ENCODE data around the gene CCDC146. TPM values are rescaled to one million over a fixed set of nuclear protein-coding genes. Genes with fewer than 3 reads are reported as not detected.
"Not testable (repeated sequence)": the region's sequence is repeated elsewhere in the genome, so short reads cannot be mapped to it uniquely, and the experiment has no call there.

The CCDC146 gene, protein sequence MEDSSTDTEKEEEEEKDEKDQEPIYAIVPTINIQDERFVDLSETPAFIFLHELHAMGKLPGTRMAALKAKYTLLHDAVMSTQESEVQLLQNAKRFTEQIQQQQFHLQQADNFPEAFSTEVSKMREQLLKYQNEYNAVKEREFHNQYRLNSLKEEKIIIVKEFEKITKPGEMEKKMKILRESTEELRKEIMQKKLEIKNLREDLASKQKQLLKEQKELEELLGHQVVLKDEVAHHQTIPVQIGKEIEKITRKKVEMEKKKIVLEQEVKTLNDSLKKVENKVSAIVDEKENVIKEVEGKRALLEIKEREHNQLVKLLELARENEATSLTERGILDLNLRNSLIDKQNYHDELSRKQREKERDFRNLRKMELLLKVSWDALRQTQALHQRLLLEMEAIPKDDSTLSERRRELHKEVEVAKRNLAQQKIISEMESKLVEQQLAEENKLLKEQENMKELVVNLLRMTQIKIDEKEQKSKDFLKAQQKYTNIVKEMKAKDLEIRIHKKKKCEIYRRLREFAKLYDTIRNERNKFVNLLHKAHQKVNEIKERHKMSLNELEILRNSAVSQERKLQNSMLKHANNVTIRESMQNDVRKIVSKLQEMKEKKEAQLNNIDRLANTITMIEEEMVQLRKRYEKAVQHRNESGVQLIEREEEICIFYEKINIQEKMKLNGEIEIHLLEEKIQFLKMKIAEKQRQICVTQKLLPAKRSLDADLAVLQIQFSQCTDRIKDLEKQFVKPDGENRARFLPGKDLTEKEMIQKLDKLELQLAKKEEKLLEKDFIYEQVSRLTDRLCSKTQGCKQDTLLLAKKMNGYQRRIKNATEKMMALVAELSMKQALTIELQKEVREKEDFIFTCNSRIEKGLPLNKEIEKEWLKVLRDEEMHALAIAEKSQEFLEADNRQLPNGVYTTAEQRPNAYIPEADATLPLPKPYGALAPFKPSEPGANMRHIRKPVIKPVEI
- 3.2 and 6.4 TPM in 2 replicates for total RNA-seq
- long read RNA-seq, result 0 reads

DNA sequence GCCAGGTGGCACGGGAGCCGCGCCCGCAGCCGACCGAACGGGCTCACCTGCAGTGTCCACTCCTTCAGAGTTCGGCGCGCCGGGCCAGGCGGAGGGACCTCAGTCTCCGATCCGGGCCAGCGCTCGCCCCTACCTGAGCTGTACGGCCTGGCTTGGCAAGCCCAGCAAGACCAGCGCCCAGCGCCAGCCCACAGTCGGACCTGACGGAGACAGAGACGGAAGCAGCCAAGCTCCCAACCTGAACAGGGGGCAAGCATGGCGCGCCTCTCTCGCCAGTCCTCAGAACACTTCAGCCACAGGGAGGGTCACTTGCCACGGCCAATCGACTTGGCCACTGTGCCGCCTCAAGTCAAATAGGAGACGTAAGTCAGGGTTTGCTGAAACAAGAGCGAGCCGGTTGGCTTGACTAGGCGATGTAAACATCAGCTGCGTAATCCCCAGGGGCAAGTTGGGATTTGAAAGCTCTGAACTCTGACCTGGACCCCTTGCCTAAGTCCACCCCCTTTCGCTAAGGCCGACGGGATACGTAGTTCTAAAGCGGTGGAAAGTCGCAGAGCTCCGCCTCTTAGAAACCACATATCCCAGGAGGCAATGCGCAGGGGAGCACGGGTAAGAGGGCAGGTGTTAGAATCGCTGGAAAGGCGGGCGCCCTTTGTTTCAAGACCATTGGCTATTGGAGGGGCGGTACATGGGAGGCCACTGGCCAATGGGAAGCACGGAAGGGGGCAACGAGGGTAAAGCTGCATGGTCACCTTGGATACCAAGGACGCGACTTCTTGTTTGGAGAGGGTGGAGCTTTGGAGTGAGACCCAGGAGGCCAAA lies at the start of gene CCDC146:
TSS of gene CCDC146 (plus strand) at position 756 of the 822 bp plus-strand sequence. CDS start 45,054 bp downstream, outside the sequence.
- not testable (repeated sequence) for H3K27me3 Mint-ChIP-seq (ENCODE audit: low read depth); H3K9me3 Mint-ChIP-seq; H3K4me1 Mint-ChIP-seq; H3K36me3 Mint-ChIP-seq (ENCODE audit: low read depth)
- H3K4me3 Mint-ChIP-seq, result peak within 1 kb of the TSS; percentile 85
- H3K27ac Mint-ChIP-seq (ENCODE audit: unreplicated experiment), result peak within 1 kb of the TSS; percentile 20
- DNase-seq (ENCODE audit: low read depth, low spot score), result peak; percentile 87

DNA sequence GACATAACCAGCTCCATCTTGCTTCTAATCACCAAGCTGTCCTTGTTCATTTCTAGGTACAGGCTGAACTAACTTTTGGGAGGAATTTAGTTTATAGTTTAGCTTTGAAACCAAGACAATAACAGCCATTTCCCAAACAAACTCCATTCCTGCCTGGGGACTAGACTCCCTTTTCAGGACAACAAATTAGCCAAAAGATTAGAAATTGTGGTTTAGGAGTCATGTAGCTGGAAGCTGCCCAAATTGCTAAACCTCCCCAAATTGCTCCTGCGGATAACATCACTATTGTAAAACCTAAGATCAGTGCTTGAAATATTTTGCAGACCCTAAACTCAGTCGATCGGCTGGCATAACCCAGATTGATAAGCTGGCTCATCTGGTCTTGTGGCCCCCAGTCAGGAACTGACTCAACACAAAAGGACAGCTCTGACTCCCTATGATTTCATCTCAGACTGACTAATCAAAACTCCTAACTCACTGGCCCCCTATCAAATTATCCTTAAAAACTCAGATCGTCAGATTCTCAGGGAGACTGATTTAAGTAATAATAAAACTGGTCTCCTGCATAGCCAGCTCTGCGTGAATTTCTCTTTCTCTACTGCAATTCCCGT lies 47.5 kb upstream of the CCDC146 start:
- H3K9me3 Mint-ChIP-seq; H3K27ac Mint-ChIP-seq (ENCODE audit: unreplicated experiment); DNase-seq (ENCODE audit: low read depth, low spot score); H3K4me1 Mint-ChIP-seq; H3K4me3 Mint-ChIP-seq; H3K27me3 Mint-ChIP-seq (ENCODE audit: low read depth): not testable (repeated sequence)
- peaks cover 23% of the 10 kb centered on the region for H3K36me3 Mint-ChIP-seq (ENCODE audit: low read depth)

- not testable (repeated sequence) for H3K4me1 Mint-ChIP-seq; H3K36me3 Mint-ChIP-seq (ENCODE audit: low read depth); H3K4me3 Mint-ChIP-seq; H3K9me3 Mint-ChIP-seq; H3K27me3 Mint-ChIP-seq (ENCODE audit: low read depth); DNase-seq (ENCODE audit: low read depth, low spot score); H3K27ac Mint-ChIP-seq (ENCODE audit: unreplicated experiment)
These were observed 45.4 kb upstream of the CCDC146 start for GRCh38 chr7:77077060-77077459.

DNA sequence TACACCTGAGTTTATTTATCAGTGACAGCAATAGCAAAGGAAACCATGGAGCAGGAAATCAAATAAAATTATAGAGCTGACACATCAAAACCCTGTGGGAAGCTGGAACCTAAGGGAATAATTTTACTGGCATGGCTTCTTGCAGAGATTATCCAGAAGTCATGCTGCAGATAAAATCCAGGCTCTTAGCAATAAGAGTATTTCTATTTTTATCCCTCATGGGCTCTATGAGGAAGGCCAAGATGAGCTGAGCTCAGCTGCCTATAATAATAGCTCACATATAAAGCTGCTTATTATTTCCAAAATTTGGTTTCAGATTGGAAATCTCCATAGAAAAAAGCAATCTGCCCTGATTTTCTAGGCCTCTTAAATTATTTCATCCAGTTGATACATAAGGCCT lies 43.3 kb upstream of the CCDC146 start:
- H3K27me3 Mint-ChIP-seq (ENCODE audit: low read depth); H3K27ac Mint-ChIP-seq (ENCODE audit: unreplicated experiment); H3K4me3 Mint-ChIP-seq; H3K4me1 Mint-ChIP-seq; DNase-seq (ENCODE audit: low read depth, low spot score); H3K9me3 Mint-ChIP-seq; H3K36me3 Mint-ChIP-seq (ENCODE audit: low read depth): not testable (repeated sequence)

DNA sequence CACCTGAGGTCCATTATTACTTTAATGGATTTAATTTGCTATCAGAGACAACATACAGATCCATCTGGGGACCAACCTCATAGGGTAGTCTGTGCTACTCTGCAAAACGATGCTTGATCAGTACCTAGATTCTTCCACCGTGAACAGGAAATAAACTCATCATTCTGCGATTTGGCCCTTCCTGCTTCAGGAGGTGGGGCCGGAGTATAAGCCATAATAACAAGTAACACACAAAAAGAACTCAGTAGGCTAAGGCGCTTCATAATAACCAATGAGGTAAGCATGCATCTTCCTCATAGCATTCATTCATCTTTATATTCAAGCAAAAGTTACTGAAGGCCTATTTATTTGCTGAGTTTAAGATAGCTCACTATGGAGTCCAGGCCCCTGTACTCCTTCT lies 42.8 kb upstream of the CCDC146 start:
- H3K36me3 Mint-ChIP-seq (ENCODE audit: low read depth); DNase-seq (ENCODE audit: low read depth, low spot score); H3K27me3 Mint-ChIP-seq (ENCODE audit: low read depth); H3K27ac Mint-ChIP-seq (ENCODE audit: unreplicated experiment); H3K9me3 Mint-ChIP-seq; H3K4me3 Mint-ChIP-seq; H3K4me1 Mint-ChIP-seq: not testable (repeated sequence)

DNA sequence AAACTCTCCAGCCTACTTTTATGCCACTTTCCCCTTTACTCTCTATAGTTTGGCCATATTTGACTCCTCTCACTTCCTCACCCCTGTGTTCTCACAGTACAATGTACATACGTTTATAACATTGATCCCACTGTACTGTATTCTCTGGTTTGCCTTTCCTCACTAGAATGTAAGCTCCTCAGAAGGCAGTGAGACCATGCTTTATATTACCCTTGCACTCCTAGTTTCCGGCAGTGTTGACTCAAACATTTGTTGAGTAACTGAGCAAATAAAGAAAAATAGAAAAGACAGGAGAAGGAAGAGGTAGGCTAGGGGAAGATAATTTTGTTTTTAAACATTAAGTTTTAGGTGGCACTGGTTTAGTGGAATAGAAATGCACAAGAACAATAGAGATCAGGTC lies 42.2 kb upstream of the CCDC146 start:
- DNase-seq (ENCODE audit: low read depth, low spot score); H3K9me3 Mint-ChIP-seq; H3K4me1 Mint-ChIP-seq; H3K27me3 Mint-ChIP-seq (ENCODE audit: low read depth); H3K4me3 Mint-ChIP-seq; H3K36me3 Mint-ChIP-seq (ENCODE audit: low read depth); H3K27ac Mint-ChIP-seq (ENCODE audit: unreplicated experiment): not testable (repeated sequence)

GRCh38 chr7:77082192-77082591 lies 40.2 kb upstream of the CCDC146 start:
- not testable (repeated sequence) for H3K27ac Mint-ChIP-seq (ENCODE audit: unreplicated experiment); DNase-seq (ENCODE audit: low read depth, low spot score); H3K36me3 Mint-ChIP-seq (ENCODE audit: low read depth); H3K4me3 Mint-ChIP-seq; H3K27me3 Mint-ChIP-seq (ENCODE audit: low read depth); H3K9me3 Mint-ChIP-seq; H3K4me1 Mint-ChIP-seq

- peaks cover 13% of the 10 kb centered on the region for H3K36me3 Mint-ChIP-seq (ENCODE audit: low read depth)
- not testable (repeated sequence) for H3K9me3 Mint-ChIP-seq; H3K4me3 Mint-ChIP-seq; H3K27me3 Mint-ChIP-seq (ENCODE audit: low read depth); H3K27ac Mint-ChIP-seq (ENCODE audit: unreplicated experiment); H3K4me1 Mint-ChIP-seq; DNase-seq (ENCODE audit: low read depth, low spot score)
These were observed 30.1 kb upstream of the CCDC146 start for GRCh38 chr7:77092301-77092700.

DNA sequence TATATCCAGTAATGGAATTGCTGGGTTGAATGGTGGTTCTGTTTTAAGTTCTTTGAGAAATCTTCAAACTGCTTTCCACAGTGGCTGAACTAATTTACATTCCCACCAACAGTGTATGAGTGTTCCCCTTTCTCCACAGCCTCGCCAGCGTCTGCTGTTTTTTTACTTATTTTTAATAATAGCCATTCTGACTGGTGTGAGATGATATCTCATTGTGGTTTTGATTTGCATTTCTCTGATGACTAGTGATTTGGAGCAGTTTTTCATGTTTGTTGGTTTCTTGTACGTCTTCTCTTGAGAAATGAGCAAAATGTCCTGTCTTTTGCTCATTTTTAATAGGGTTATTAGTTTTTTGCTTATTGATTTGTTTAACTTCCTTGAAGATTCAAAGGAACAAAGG lies 21.9 kb upstream of the CCDC146 start:
- not testable (repeated sequence) for H3K4me3 Mint-ChIP-seq; H3K27ac Mint-ChIP-seq (ENCODE audit: unreplicated experiment); DNase-seq (ENCODE audit: low read depth, low spot score); H3K9me3 Mint-ChIP-seq; H3K27me3 Mint-ChIP-seq (ENCODE audit: low read depth); H3K4me1 Mint-ChIP-seq; H3K36me3 Mint-ChIP-seq (ENCODE audit: low read depth)

DNA sequence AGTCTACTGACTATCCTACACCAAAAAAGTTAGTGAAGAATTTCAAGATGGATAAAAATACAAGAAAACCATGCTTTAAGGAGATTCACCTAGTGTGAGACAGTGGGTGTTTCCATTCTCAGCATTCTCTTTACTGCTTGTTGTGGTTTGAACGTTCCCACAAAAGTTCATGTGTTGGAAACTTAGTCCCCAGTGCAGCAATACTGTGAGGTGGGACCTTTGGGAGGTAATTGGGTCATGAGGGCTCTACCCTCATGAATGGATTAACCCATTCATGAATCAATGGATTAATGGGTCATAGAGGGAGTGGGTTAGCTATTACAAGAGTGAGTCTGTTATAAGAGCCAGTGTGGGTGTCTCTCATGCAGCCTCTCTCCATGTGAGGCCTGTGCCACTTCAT lies 21.2 kb upstream of the CCDC146 start:
- not testable (repeated sequence) for H3K4me3 Mint-ChIP-seq; H3K36me3 Mint-ChIP-seq (ENCODE audit: low read depth); H3K27me3 Mint-ChIP-seq (ENCODE audit: low read depth); H3K4me1 Mint-ChIP-seq; DNase-seq (ENCODE audit: low read depth, low spot score); H3K9me3 Mint-ChIP-seq; H3K27ac Mint-ChIP-seq (ENCODE audit: unreplicated experiment)

DNA sequence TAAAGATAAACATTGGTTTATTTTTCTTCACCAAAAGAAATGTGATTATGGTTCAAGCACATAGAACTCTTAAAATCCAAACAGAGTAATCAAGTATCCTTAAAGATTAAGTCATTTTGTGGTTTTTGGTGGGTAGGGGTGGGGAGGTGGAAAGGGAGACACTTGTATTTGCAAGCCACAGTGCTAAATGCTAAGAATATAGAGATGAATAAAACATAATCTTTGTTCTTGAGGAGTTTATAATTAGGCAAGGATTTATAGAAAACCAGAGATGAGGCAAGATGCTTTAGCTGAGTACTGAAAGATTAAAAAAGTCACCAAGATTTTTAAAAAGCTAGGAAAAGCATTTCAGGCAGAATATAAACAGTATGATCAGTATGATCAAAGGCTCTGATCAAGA lies 19.7 kb upstream of the CCDC146 start:
- DNase-seq (ENCODE audit: low read depth, low spot score); H3K9me3 Mint-ChIP-seq; H3K27me3 Mint-ChIP-seq (ENCODE audit: low read depth); H3K27ac Mint-ChIP-seq (ENCODE audit: unreplicated experiment); H3K36me3 Mint-ChIP-seq (ENCODE audit: low read depth); H3K4me3 Mint-ChIP-seq; H3K4me1 Mint-ChIP-seq: not testable (repeated sequence)

GRCh38 chr7:77105904-77106303 lies 16.5 kb upstream of the CCDC146 start:
- not testable (repeated sequence) for H3K36me3 Mint-ChIP-seq (ENCODE audit: low read depth); H3K27me3 Mint-ChIP-seq (ENCODE audit: low read depth); H3K9me3 Mint-ChIP-seq; H3K4me3 Mint-ChIP-seq; H3K4me1 Mint-ChIP-seq; DNase-seq (ENCODE audit: low read depth, low spot score); H3K27ac Mint-ChIP-seq (ENCODE audit: unreplicated experiment)

DNA sequence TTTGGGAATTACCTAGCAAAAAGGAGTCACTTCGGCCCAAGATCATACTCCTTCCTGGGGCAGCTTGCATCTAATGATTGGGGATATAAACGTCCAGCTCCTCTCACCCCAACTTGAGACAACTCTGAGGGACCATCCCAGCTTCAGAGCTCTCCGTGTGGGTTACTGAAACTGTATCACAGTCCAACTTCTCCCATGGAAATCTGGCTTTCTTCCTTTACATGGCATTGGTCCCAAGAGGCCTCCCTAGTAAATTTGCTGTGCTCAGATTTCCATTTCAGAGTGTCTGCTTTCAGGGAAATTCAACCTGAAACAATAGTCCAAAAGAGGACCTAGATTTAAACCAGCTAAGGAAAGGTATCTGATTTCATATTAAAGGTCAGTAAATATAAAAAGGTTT lies 14.8 kb upstream of the CCDC146 start:
- H3K9me3 Mint-ChIP-seq; H3K27me3 Mint-ChIP-seq (ENCODE audit: low read depth); H3K4me1 Mint-ChIP-seq; H3K27ac Mint-ChIP-seq (ENCODE audit: unreplicated experiment); H3K36me3 Mint-ChIP-seq (ENCODE audit: low read depth); H3K4me3 Mint-ChIP-seq; DNase-seq (ENCODE audit: low read depth, low spot score): not testable (repeated sequence)
